ENCODE data around the gene DCHS1.

The DCHS1 gene

GRCh38 chr11:6673523-6674218, 18.1 kb upstream of the DCHS1 start:
- DNase-seq = no peak

DNA sequence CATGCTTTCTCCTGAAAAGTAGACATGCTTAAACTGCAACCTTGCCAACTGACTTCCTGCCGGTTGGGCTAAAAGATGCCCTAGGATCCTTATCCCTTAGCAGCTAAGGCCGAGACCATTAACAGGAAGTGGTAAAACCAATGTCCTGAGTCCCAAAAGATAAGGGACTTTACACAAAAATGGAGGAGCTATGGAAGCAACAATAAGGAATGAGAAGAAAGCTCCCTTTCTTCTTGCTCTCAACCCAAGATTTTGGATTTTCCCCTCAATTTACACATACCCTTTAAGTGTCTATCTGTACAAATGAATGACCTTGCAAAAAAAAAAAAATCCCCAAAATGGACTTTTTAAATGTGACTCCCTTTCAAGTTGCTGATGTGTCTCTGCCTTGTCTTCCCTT, 16.4 kb upstream of the DCHS1 start:
- no peak for DNase-seq

- no peak for DNase-seq
These were observed 14.7 kb upstream of the DCHS1 start for GRCh38 chr11:6670202-6670830.

GRCh38 chr11:6667733-6668374, 12.2 kb upstream of the DCHS1 start:
- DNase-seq = no peak

DNA sequence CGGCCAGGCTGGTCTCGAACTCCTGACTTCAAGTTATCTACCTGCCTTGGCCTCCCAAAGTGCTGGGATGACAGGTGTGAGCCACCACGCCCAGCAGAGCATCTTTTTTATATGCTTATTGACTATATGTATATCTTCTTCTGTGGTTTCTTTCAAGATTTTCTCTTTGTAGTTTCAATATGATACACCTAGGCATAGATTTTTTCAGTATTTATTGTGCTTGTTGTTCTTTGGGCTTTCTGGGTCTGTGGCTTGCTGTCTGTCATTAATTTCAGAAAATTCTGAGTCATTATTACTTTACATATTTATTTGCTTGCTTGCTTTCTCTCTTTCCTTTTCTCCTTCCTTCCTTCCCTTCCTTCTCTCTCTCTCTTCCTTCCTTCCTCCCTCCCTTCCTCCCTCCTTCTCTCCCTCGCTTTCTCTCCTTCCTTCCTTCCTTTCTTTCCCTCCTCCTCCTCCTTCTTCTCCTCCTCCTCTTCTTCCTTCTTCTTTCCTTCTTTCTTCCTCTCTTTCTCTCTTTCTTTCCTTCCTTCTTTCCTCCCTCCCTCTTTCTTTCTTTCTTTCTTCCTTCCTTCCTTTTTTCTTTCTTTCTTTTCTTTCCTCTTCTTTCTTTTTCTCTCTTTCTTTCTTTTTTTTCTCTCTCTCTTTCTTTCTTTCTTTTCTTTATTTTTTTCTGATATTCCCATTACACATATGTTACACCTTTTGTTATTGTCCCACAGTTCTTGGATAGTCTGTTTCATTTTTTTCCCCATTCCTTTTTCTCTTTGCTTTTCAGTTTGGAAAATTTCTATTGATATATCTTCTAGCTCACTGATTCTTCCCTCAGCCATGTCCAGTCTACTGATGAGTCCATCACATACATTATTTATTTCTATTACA, 10.9 kb upstream of the DCHS1 start:
- DNase-seq = no peak

DNA sequence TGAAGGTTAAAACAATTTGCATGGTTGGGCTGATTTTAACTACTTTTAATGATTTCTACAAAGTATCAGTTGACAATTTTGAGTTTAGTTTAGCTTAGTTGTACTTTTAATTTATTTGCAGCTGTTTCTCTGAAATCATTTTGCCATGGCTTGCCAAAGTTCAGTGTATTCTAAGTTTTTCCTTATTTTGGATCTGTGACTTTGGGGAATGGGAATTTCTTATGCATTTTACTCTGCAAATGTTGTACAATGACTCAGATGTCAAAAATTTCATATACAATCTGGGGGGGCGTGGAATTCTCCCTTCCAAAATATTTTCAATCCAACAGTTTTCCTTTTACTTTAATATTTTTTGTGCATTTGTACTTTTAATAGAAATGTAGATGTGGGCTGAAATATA, 8.9 kb upstream of the DCHS1 start:
- DNase-seq = no peak

GRCh38 chr11:6663794-6664469, 8.3 kb upstream of the DCHS1 start:
- DNase-seq = no peak

GRCh38 chr11:6660712-6661111, 5.1 kb upstream of the DCHS1 start:
- no peak for DNase-seq

- DNase-seq = no peak
These were observed 3.0 kb upstream of the DCHS1 start for GRCh38 chr11:6658647-6659046.

- no peak for DNase-seq
These were observed 1.7 kb upstream of the DCHS1 start for GRCh38 chr11:6657346-6657745.

DNA sequence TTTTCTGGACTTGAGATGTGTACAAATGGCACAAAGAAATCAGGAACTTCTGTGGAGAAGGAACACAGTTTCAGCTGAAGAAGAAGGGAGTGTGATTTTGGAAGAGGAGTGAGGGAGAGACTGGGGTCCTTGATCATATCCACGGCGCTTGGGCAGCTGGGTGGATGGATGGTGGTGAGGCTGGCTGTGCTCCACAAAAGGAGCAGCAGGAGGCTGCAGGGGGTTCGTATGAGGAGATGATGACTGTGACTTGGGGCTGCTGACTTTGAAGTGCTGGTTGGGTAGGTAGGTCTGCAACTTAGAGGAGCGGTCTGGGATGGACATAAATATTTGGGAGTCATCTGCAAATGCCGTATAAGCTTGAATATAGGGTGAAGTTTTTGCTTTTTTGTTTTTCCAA, 1.3 kb upstream of the DCHS1 start:
- no peak for DNase-seq

- no peak for DNase-seq
These were observed 941 bp upstream of the DCHS1 start for GRCh38 chr11:6656584-6656915.

- no peak for DNase-seq
These were observed 404 bp downstream of the DCHS1 start for GRCh38 chr11:6655020-6655789.

- DNase-seq = no peak
These were observed 1.2 kb downstream of the DCHS1 start for GRCh38 chr11:6654281-6655019.

- DNase-seq = no peak
These were observed 2.0 kb downstream of the DCHS1 start for GRCh38 chr11:6653656-6654055.

- no peak for DNase-seq
These were observed 2.5 kb downstream of the DCHS1 start for GRCh38 chr11:6653097-6653496.

GRCh38 chr11:6652182-6652581, 3.4 kb downstream of the DCHS1 start:
- no peak for DNase-seq

GRCh38 chr11:6650980-6651379, 4.6 kb downstream of the DCHS1 start:
- DNase-seq = no peak

- DNase-seq = no peak
These were observed 5.5 kb downstream of the DCHS1 start for GRCh38 chr11:6650104-6650503.

GRCh38 chr11:6648501-6648900, 7.1 kb downstream of the DCHS1 start:
- DNase-seq = no peak

GRCh38 chr11:6647836-6648235, 7.8 kb downstream of the DCHS1 start:
- DNase-seq = no peak
